Chondrocyte (in vitro differentiated cells): ENCODE results near the gene NRK. TPM values are rescaled to one million over a fixed set of nuclear protein-coding genes. Genes with fewer than 3 reads are reported as not detected.

Experiments
- DNase-seq: peaks from one replicate; pipeline ENCODE4 v3.0.0; 2021; ENCODE audit warnings: mixed read lengths, low spot score
- H3K27ac Mint-ChIP-seq: one replicate; pipeline ENCODE4 v1.8.0; 2021; ENCODE audit warnings: mild to moderate bottlenecking, moderate library complexity, mixed read lengths; ENCODE audit not compliant: unreplicated experiment
- H3K27me3 Mint-ChIP-seq: 2 replicates; pipeline ENCODE4 v1.8.0; 2021; ENCODE audit warnings: low read depth, mixed read lengths
- H3K36me3 Mint-ChIP-seq: 2 replicates; pipeline ENCODE4 v1.8.0; 2021; ENCODE audit warnings: low read depth, mixed read lengths
- H3K4me1 Mint-ChIP-seq: 2 replicates; pipeline ENCODE4 v1.8.0; 2021; ENCODE audit warnings: low read depth, mild to moderate bottlenecking, mixed read lengths
- H3K4me3 Mint-ChIP-seq: one replicate; pipeline ENCODE4 v1.8.0; 2021; ENCODE audit warnings: mild to moderate bottlenecking, moderate library complexity, mixed read lengths; ENCODE audit not compliant: unreplicated experiment
- H3K9me3 Mint-ChIP-seq: 2 replicates; pipeline ENCODE4 v1.8.0; 2021; ENCODE audit warnings: low read depth, mixed read lengths
- total RNA-seq: library from RNA; stranded (reverse); gene quantifications from 3 replicates; pipeline ENCODE4 v1.2.1, GENCODE V29; 2021
- TF ChIP-seq, protein P1 (sequence below): fragments of 200-600 bp; sonication (generic); IDR thresholded peaks from 2 replicates; pipeline ENCODE4 v1.5.0; 2021; ENCODE audit warnings: antibody characterized with exemption, mild to moderate bottlenecking, moderate library complexity

NRK gene
- total RNA-seq, 1 donor from 2014 or later, result 13.1 TPM

DNA sequence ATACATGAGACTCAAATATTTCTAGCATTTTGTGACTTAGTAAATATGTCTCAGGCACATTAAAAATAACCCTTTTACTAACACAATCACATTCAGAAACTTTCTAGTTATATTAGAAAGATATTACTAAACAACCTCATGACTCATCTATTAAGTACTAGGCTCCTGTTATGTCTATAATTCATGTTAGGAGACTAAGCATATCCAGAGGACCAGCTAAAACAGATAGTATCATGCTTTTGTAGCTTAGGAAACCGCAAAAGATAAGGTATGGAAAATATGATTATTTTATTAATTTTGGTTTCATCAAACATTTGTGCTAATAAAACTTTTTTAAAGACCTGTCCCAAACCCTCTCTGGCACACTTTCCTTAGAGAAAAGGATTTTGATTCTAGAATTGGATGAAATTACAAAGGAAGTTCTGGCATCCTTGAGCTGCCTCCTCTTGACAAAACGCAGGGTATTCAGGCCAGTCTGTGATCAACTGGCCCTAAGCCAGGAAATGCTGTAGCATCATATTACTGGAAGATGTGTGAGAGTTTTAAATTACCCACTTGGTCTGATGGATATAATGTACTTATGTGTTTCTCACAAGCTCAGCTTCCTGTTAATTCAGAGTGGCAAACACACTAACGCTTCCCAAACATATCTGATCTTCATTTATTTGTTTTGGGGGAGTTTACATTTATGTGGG, 60.4 kb downstream of the NRK start:
- H3K9me3 Mint-ChIP-seq, result no peaks in the 10 kb centered on the region
- H3K36me3 Mint-ChIP-seq, result no peaks in the 10 kb centered on the region
- peaks cover 11% of the 10 kb centered on the region for H3K4me1 Mint-ChIP-seq
- TF ChIP-seq, protein P1, sequence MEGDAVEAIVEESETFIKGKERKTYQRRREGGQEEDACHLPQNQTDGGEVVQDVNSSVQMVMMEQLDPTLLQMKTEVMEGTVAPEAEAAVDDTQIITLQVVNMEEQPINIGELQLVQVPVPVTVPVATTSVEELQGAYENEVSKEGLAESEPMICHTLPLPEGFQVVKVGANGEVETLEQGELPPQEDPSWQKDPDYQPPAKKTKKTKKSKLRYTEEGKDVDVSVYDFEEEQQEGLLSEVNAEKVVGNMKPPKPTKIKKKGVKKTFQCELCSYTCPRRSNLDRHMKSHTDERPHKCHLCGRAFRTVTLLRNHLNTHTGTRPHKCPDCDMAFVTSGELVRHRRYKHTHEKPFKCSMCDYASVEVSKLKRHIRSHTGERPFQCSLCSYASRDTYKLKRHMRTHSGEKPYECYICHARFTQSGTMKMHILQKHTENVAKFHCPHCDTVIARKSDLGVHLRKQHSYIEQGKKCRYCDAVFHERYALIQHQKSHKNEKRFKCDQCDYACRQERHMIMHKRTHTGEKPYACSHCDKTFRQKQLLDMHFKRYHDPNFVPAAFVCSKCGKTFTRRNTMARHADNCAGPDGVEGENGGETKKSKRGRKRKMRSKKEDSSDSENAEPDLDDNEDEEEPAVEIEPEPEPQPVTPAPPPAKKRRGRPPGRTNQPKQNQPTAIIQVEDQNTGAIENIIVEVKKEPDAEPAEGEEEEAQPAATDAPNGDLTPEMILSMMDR, result no peak
- no peak overlapping the region for H3K4me3 Mint-ChIP-seq
- no peak for DNase-seq
- H3K27me3 Mint-ChIP-seq, result no peaks in the 10 kb centered on the region
- peak overlapping the region; percentile 28 for H3K27ac Mint-ChIP-seq

DNA sequence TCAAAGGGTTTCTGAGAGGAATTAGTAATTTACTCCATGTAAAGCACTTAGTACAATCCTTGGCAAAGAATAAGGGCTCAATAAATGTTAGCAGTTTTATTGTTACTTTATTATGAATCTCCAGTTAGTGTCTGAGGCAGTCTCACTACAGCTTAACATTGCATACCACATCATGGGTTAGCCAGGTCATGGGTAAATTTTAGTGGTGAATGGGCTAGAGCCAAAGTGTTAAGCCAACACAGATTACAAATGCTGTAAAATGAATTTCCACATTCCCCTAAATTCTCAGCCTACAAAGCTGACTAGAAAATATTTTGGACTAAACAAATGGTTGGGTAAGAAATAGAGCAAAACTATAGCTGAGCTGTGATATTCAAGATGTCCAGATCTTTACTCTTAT, 72.4 kb downstream of the NRK start:
- H3K4me3 Mint-ChIP-seq, result no peak overlapping the region
- no peaks in the 10 kb centered on the region for H3K9me3 Mint-ChIP-seq

DNA sequence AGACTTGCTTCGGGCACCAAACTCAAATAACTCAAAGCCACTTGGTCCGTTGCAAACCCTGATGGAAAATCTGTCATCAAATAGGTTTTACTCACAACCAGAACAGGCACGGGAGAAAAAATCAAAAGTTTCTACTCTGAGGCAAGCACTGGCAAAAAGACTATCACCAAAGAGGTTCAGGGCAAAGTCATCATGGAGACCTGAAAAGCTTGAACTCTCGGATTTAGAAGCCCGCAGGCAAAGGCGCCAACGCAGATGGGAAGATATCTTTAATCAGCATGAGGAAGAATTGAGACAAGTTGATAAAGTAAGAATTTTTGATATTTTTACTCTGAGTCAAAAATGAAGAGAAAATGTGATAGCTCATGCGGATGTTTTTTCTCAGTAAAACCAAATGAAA, 87.2 kb downstream of the NRK start:
- no peaks in the 10 kb centered on the region for H3K9me3 Mint-ChIP-seq
- no peak overlapping the region for H3K4me3 Mint-ChIP-seq
- no peaks in the 10 kb centered on the region for H3K4me1 Mint-ChIP-seq
- TF ChIP-seq, protein P1, result no peak
- H3K27ac Mint-ChIP-seq, result no peak overlapping the region
- H3K27me3 Mint-ChIP-seq, result no peaks in the 10 kb centered on the region
- DNase-seq, result no peak
- H3K36me3 Mint-ChIP-seq, result peaks cover 4% of the 10 kb centered on the region

More for the DNA sequence above, 72.4 kb downstream of the NRK start:
- peaks cover 2% of the 10 kb centered on the region for H3K36me3 Mint-ChIP-seq
- TF ChIP-seq, protein P1, result no peak
- H3K27ac Mint-ChIP-seq, result no peak overlapping the region
- DNase-seq, result no peak
- peaks cover 7% of the 10 kb centered on the region for H3K4me1 Mint-ChIP-seq
- H3K27me3 Mint-ChIP-seq, result no peaks in the 10 kb centered on the region

DNA sequence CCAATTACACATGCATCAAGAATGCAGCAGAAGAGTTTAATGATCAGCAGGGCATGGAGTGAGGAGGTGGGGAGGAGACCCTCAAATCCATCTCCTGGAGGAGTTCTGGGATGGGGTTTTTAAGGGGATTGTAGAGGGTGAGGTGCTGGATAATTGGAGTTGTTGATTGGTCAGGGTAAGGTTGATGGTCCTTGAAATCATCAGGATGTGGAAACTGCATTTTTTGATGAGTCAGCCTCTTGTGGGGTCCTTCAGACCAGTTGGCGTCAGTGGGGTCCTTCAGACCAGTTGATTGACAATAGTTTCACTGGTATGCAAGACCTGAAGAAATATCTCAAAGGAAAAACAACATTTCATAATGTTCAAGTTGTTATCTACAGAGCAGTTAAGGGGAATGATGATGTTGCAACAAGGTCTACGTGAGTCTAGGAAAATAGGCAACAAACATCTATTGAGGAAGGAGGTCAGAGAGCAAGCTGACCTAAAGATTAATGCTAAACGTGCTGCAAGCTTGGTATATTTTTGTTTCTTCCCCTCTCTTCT, 88.3 kb downstream of the NRK start:
- TF ChIP-seq, protein P1, result no peak
- Mint-ChIP-seq H3K27me3 (no peaks in the 10 kb centered on the region), H3K4me3 (no peak overlapping the region), H3K36me3 (peaks cover 4% of the 10 kb centered on the region), H3K27ac (no peak overlapping the region), H3K4me1 (no peaks in the 10 kb centered on the region), H3K9me3 (no peaks in the 10 kb centered on the region)
- DNase-seq, result no peak

DNA sequence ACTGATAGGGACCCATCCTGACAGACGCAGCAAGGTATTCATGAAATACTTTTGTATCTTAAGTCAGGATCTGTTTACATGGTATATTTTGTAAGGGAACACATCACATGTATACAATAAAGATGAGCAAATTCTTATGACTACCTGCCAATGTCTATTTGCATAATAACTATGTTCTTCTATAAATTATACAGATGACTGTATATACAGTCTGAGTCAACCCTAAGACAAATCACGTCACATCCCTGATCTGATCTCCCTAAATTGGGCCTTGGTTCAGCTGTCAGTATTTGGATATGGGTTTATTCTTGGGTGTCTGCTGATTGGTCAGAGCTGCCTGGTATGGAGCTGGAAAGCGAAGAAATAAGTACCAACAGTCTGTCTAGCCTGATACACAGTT, 122.9 kb downstream of the NRK start:
- DNase-seq, result no peak
- TF ChIP-seq, protein P1, result no peak
- Mint-ChIP-seq H3K36me3 (peaks cover 7% of the 10 kb centered on the region), H3K27ac (no peak overlapping the region), H3K27me3 (no peaks in the 10 kb centered on the region), H3K4me3 (no peak overlapping the region), H3K9me3 (peaks cover 10% of the 10 kb centered on the region), H3K4me1 (no peaks in the 10 kb centered on the region)
